HG02763 (cell line): ENCODE data around the gene MRPS6.

ENCODE experiments used
- ATAC-seq: cut with Tn5 transposase; IDR thresholded peaks from one replicate; pipeline ENCODE4 v1.9.1; 2021; ENCODE audit warnings: mild to moderate bottlenecking, moderate library complexity; ENCODE audit not compliant: unreplicated experiment

The MRPS6 gene

DNA sequence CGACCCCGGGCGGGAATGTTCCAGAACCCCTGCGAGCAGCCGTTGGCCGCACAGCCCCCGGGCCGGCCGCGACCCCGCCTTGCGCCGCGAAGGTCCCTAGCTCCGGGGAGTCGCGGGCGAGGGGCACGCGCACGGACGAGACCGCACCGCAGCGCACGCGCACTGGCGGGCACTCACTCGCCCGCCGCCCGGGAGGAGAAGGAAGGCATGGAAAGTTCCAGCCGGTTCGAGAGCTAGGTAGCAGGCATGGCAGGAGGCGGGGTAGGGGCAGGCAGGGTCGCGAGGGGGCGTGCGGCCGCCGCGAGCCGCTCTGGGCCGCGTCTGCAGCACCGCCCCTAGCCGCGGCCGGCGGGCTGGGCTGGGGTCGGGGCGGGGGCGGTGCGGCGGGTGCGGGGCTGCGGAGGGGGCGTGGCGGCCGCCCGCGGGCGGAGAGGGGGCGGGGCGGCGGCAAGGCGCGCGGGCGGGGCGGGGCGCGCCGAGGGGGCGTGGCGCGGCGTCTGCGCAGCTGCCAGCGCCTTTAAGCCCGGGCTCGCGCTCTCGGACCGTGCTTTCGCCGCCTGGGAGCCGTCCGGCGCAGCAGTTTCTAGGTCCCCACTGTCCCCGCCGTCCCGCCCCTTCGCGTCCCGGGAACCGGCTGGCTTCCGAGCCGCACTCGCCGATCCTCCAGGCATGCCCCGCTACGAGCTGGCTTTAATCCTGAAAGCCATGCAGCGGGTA is at the start of gene MRPS6, which contains the start of gene SLC5A3:
MRPS6 (plus strand) TSS at position 547 of the 717 bp plus-strand sequence; CDS start at position 670, 123 bp downstream.
SLC5A3 (plus strand) TSS at position 547 of the 717 bp plus-strand sequence. CDS start 21,621 bp downstream, outside the sequence.
- ATAC-seq: peak; percentile 80

DNA sequence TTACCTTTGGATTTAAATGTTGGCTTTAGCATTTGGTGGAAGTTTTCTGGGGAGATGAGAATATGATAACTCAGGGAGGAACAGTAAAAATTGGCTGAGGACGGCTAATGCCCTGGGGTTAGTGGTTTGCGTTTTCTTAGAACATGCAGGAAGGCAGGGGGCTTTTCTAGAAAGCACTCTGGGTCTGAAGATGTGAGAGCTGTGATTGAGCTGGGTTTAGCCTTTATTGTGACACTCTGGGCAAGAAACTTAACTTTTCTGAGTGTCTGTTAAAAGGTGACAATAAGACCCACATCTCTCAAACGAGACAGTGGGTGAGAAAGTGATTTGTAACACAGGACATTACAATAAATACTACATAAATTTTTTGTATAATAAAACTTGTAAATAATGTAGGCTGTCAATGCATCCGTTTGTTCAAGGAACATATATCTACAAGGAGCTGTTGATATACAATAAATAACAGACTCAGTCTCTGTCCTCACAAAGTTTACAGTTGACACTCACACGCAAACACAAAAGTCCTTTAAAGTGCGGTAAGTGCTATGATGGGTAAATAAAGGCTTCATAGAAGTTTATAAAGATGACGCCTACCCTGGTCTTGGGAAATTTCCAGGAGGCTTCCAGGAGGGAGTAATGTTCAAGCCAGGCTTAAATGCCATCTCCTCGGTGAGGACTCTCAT is 49.5 kb upstream of the MRPS6 start:
- no peak for ATAC-seq

DNA sequence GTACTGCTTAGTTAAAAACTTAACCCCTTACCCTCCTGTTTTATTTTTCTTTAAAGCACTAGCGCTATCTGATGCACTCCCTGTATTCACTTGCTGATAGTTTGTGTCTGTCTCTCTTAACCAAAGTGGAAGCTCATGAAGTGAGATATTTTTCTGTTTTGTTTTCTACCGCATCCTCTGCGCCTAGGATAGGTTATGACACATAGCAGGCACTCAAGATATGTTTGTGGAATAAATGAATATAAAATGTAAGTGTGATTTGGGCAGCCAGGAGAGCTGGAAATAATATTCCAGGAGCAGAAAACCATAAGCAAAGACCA is 49.0 kb upstream of the MRPS6 start:
- ATAC-seq: no peak

DNA sequence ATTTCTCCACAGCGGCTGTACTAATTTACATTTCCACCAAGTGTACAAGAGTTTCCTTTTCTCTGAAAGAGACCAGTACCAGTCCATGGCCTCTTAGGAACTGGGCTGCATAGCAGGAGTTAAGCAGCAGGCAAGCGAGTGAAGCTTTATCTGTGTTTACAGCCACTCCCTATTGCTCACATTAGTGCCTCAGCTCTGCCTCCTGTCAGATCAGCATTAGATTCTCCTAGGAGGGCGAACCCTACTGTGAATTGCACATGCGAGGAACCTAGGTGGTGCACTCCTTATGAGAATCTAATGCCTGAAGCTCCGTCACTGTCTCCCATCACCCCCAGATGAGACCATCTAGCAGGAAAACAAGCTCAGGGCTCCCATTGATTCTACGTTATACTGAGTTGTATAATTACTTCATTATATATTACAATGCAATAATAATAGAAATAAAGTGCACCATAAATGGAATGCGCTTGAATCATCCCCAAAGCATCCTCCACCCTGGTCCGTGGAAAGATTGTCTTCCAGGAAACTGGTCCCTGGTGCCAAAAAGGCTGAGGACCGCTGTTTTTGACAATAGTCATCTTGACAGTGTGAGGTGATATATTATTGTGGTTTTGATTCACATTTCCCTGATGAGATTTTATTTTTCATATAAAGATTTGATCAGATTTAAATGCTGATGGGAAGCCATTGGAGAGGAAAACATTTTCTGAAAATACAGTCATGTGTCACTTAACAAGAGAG is 45.5 kb upstream of the MRPS6 start:
- ATAC-seq: no peak

DNA sequence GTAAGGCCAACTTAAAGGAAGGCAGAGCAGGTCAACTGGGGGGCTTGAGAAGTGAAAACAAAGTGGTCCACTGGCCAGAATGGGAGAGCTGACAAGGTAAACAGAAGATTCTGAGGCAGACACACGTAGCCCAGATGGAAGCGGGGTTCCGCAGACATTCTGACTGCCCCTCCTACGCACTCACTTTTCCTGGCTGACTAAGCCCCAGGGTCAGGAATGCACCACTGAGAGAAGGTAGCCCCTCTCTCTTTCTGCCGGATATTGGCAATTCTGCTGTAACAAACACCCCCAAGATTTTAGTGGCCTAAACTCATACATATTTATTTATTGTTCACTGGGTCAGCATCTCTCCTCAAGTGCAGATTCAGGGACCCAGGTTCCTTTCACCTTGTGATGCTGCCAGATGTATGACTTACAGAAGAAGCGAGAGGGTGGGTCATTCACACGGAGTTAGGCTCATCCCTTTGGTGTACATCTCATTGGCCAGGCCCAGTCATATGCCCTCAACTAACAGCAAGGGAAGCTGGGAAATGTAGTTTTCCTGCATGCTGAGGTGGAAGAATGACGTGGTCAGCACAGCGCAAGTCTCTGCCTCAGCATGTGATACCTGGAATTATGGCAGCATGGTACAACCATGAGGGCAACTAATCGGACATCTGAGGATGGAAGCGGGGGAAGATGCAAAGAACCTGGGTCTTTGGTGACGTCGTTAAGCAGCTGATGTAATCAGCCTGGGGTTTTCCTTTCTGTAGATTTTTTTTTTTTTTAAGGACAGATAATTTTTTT is 43.4 kb upstream of the MRPS6 start:
- peak; percentile 90 for ATAC-seq

DNA sequence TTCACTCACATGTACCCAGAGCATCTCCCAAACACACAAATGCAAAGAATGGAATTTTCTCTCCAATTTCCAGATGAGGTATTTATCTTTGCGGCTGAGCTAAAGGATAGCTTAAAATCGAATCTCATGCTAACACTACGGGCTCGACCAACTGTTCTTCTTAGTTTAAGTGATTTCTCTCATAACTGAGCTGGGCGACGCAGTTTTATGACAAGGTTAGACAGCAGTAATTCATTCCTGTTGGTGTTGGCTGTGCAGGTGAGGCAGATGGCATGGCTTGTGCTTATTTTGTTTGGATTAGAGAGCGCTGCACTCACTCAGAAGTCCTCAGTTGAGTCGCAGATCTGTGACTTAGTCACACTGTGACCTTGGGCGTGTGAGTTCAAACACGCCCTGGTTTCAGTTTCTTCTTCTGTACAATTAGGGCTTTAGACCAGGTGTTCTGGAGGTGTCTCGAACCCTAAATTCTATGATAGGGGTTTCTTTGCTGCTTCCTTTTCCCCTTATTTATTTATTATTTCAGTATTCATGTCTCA is 41.5 kb upstream of the MRPS6 start:
- no peak for ATAC-seq

DNA sequence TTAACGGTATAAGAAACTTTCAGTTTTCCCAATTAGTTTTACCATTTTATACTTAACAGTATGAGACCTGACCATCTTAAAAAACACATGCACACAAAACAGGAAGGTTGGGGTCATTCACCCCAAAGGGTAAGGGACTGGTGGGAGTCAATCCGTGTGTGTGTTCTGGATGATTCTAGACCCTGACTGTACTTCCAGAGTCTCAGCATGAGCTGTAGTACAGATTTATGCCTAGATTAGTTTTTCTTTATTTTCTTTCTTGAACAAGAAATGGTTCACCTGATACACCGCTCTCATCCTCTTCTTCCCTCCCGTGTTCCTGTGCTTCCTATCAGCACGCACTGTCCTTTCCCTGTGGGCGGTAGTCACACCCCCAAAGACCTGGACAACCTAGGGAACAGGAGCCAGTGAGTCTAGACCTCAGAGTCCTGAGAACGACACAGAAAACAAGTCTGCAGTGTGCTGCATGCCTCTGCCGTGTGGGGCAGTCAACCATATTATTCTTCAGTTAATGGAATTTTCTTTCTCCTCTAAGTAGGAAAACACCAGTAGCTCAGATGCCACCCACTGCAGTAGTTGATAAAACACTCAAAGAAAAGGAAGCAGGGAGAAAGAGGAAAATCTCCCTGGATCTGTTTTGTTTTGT is 38.9 kb upstream of the MRPS6 start:
- ATAC-seq: no peak

DNA sequence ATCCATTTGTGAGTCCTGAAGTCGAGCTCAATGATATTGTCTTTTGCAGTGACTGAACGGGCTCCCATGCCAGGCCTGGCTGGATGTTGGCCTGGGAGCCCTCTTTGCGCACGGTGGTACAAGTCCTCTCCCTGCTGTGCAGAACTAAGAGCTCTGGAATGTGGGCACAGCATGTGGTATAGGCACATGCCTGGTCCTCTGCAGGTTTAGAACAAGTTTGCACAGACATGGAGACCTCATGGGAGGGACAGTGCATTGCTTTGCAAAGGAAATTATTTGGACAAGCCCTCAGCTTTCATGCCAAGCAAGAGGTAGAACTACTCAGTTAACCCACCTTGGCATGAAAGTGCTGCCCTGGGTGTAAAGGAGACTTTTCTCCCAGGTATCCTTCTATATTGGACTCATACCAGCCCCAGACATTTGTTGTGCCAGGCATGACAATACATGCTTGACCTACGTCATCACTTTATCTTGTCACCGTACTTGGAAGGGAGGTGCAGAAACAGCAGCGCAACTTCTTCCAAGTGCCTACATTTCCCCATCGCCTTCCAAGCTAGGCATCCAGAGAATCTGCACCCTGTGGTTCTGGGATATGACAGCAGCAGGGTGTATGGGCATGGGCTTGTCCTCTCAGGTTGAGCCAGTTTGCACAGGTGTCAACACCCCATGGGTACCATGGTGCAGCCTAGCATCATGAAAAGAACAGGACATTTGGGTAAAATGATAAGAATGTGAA is 37.6 kb upstream of the MRPS6 start:
- no peak for ATAC-seq

DNA sequence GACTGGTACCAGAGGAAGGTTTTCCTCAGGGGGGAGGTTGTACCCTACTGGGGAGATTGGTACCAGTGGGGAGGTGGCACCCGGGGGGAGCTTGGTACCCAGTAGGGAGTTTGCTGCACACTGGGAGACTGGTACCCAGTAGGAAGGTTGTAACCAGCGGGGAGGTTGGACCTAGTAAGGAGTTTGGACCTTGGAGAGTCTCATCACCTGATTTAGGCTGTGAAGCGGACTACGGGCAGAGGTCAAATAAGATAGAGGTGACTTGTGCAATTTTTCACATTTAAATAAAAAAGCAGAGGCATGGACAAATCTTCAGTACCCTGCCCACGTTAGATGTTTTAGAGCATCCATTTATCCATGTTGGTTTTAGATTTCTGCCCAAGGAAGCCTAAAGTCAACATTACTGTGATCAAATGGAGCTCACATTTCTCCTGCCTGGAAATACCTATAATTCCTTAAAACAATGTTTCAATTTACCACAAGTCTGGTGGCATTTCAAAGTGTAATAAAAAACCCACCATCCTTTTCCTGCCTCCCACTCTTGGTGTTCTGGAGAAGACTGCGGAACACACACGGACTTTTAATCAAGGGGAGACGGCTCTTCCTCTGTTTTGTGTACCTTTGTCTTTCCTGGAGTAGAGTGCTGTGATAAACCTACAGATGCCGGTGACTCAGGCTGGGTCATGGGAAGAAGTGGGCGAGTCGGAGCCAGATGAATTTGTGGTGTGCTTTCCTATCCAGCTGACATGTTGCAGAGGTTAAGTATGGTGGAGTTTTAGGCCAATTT is 36.2 kb upstream of the MRPS6 start:
- no peak for ATAC-seq

DNA sequence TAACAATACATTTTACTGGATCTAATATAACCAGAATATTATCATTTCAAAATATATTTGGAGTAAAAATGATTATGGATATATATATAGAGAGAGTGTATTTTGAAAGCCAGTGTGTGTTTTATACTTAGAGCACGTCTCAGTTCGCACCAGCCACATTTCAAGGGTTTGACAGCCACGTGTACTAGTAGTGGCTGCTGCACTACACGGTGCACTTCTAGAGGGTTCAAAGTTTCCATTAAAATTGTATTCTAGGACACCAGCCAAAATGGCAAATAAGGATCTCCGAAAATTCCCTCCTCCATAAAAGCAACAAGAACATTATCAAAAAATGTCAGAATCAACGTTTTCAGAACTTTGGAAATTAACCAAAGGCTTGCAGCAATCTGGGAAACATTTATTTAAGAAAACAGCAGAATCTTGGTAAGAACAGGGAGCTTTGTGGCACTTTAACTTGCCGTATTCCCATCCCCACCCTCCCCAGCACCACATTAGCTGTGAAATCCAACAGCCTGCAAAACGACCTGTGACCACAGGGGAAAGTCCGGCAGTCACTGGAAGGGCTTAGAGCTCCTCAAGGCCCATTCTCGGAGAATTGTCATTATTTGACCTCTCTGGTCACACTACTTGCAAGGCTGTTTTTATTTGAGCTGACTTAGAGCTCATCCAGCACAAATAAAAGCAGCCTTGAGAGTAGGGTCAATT is 33.5 kb upstream of the MRPS6 start:
- ATAC-seq: no peak

DNA sequence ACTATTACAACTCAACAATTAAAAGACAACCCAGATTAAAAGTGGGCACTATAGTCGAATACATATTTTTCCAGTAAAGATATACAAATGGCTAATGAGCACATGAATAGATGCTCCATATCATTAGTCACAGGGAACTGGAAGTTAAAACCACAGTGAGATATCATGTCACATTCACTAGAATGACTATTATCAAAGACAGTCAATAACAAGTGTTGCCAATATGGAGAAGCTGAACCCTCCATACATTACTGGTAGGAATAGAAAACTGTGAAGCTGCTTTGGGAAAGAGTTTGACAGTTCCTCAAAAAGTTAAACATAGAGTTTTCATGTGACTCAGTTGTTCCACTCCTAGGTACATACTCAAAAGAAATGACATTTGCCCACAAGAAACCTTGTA is 30.6 kb upstream of the MRPS6 start:
- no peak for ATAC-seq

DNA sequence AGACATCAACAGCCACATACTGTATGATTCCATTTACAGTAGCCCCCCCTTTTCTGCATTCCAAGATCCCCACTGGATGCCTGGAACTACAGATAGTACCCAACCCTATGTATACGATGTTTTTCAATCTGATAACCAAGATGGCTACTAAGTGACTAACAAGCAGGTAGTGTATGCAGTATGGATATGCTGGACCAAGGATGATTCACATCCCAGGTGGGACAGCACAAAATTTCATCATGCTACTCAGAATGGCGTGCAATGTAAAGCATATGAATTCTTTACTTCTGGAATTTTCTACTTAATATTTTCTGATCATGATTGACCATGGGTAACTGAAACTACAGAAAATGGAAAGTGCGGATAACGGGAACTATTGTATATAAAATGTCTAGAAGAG is 30.0 kb upstream of the MRPS6 start:
- no peak for ATAC-seq

DNA sequence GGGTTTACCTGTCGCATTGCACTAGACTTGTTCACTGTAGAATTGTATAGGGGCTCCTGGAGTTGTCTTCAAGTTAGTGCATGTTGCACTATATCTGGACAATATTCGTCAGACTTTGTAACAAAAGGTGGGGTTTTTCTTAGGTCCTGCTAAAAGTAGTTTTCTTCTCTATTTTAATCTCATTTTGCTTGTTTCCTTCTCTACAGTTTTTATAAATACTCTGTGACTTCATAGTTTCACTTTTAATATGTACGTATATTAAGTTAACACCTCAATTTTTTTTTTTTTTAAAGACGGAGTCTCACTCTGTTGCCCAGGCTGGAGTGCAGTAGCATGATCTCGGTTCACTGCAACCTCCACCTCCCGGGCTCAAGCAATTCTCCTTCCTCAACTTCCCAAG is 26.5 kb upstream of the MRPS6 start:
- no peak for ATAC-seq

DNA sequence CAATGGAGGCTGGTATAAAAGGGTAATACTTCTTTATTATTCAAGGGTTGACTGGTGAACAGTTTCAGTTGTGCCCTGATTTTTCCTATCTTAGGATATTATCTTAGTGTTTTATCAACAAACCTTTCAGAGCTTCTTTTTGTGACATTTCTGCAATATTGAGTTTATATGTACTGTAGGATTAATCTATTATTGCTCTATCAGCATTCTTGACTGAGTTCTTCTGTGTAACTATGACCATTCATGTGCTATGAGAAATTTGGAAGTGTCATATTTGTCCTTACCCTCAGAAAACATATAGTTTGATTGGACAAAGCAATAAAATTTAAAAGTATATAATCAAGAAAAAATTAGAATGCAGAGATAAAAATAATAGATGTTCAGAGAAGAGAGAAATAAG is 25.5 kb upstream of the MRPS6 start:
- no peak for ATAC-seq

DNA sequence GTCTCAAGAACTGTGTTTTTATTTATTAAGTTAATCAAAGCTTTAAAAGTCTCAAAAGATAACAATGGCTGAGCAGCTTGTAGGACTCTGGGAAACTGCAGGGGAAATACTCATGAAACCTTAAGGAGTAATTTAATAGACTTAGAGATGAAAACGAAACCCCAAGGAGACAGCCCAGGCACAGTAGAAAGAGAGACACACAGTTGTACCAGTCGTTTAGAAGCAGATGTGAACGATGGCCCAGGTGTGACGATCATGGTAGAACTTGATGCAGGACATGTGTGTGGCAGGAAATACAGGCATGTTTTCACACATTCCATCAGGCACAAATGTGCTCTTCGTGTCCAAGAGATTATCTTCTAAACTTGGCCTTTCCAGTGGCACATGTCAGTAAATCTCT is 21.2 kb upstream of the MRPS6 start:
- ATAC-seq: no peak

DNA sequence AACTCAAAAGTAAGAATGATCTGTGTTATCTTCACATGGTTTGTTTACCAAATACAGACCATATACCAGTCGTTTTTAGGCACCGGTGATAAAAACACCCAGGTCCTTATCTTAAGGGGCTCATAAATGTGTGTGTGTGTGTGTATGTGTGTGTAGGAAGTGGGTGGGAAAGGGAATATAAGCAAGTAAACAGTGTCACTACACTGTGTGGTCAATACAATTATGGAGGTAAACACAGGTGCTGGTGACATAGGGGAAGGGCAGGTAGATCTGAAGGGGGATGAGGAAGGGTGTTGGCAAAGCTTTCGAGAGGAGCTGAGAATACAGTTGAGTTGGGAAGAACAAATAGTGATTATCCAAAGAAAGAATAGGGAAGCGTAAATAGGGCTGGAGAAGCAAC is 19.1 kb upstream of the MRPS6 start:
- ATAC-seq: no peak

DNA sequence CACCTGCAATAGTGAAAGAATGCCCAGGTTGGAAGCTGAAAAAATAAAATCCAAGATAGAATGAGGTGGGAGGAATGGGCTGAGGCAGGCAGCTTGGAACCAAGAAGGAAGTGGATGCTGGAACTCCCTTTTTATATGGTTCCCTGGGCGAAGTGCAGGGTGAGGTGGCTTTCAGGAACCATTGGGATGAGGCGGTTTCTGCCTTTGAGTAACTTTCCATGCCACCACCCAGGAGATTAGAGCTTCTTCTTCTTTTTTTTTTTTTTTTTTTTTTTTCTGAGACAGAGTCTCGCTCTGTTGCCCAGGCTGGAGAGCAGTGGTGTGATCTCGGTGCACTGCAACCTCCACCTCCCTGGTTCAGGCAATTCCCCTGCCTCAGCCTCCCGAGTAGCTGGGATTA is 17.8 kb upstream of the MRPS6 start:
- ATAC-seq: no peak

DNA sequence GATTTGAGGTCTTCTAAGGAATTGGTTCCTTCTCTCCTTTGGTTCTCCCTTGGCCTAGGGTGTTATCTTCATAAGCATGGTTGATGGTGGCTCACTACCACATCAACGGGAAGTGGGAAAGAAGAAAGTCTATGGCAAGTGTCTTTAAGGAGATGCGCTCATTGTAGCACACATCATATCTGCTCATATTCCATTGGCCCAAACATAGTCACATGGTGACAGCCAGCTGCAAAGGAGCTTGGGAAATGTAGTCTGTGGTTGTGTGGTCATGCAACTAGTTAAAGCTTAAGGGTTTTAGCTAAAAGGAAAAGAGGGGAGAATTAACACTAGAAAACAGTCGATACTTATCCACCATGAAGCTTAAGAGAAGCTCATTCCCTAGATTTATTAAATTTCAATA is 11.4 kb upstream of the MRPS6 start:
- no peak for ATAC-seq
